ENCODE data around the gene CRISPLD2. TPM values are rescaled to one million over a fixed set of nuclear protein-coding genes. Genes with fewer than 3 reads are reported as not detected.

Gene CRISPLD2
- total RNA-seq, 1 donor, result 44.0 TPM

GRCh38 chr16:84825896-84826557, 6.2 kb downstream of the CRISPLD2 start:
- peak; percentile 71 for DNase-seq (ENCODE audit: low read depth)
- TF ChIP-seq CTCF (IDR thresholded peaks at IDR 0.05; ENCODE audit: insufficient read depth, low read depth, low read length), result no peak

GRCh38 chr16:84826558-84826941, 6.8 kb downstream of the CRISPLD2 start:
- peak; percentile 98 for DNase-seq (ENCODE audit: low read depth)
- no peak for TF ChIP-seq CTCF (IDR thresholded peaks at IDR 0.05; ENCODE audit: insufficient read depth, low read depth, low read length)
- H3K4me3 ChIP-seq (ENCODE audit: low read depth, low read length), result no peak overlapping the region

More at GRCh38 chr16:84825896-84826557, 6.2 kb downstream of the CRISPLD2 start:
- H3K4me3 ChIP-seq (ENCODE audit: low read depth, low read length), result no peak overlapping the region

GRCh38 chr16:84827131-84827574, 7.4 kb downstream of the CRISPLD2 start:
- DNase-seq (ENCODE audit: low read depth), result peak; percentile 94
- TF ChIP-seq CTCF (IDR thresholded peaks at IDR 0.05; ENCODE audit: insufficient read depth, low read depth, low read length), result no peak
- peak overlapping the region; percentile 31 for H3K4me3 ChIP-seq (ENCODE audit: low read depth, low read length)

- no peak for TF ChIP-seq CTCF (IDR thresholded peaks at IDR 0.05; ENCODE audit: insufficient read depth, low read depth, low read length)
- peak; percentile 13 for DNase-seq (ENCODE audit: low read depth)
- H3K4me3 ChIP-seq (ENCODE audit: low read depth, low read length), result no peak overlapping the region
Observed at GRCh38 chr16:84827897-84828296, 8.1 kb downstream of the CRISPLD2 start.

- H3K4me3 ChIP-seq (ENCODE audit: low read depth, low read length), result no peak overlapping the region
- no peak for TF ChIP-seq CTCF (IDR thresholded peaks at IDR 0.05; ENCODE audit: insufficient read depth, low read depth, low read length)
- peak; percentile 60 for DNase-seq (ENCODE audit: low read depth)
Observed at GRCh38 chr16:84828322-84828721, 8.5 kb downstream of the CRISPLD2 start.

- no peak for TF ChIP-seq CTCF (IDR thresholded peaks at IDR 0.05; ENCODE audit: insufficient read depth, low read depth, low read length)
- H3K4me3 ChIP-seq (ENCODE audit: low read depth, low read length), result no peak overlapping the region
- peak; percentile 96 for DNase-seq (ENCODE audit: low read depth)
Observed at GRCh38 chr16:84829168-84829965, 9.6 kb downstream of the CRISPLD2 start.
